ENCODE measurements around the gene PCED1B.

The PCED1B gene

DNA sequence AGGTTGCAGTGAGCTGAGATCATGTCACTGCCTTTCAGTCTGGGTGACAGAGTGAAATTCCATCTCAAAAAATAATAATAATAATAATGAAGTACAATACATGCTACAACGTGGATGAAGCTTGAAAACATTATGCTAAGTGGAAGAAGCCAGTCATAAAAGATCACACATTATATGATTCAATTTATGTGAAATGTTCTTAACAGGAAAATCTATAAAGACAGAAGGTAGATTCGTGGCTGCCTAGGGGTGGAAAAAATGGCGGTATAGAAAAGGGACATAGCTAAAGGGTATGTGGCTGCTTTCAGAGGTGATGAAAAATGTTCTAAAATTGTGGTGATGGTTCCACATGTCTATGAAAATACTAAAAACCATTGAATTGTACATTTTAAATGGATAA lies 41.3 kb downstream of the PCED1B start:
- H3K4me3 ChIP-seq (ENCODE audit: low read depth, low read length): no peak overlapping the region
- no peak for DNase-seq (ENCODE audit: low read depth)
- TF ChIP-seq, protein P1, sequence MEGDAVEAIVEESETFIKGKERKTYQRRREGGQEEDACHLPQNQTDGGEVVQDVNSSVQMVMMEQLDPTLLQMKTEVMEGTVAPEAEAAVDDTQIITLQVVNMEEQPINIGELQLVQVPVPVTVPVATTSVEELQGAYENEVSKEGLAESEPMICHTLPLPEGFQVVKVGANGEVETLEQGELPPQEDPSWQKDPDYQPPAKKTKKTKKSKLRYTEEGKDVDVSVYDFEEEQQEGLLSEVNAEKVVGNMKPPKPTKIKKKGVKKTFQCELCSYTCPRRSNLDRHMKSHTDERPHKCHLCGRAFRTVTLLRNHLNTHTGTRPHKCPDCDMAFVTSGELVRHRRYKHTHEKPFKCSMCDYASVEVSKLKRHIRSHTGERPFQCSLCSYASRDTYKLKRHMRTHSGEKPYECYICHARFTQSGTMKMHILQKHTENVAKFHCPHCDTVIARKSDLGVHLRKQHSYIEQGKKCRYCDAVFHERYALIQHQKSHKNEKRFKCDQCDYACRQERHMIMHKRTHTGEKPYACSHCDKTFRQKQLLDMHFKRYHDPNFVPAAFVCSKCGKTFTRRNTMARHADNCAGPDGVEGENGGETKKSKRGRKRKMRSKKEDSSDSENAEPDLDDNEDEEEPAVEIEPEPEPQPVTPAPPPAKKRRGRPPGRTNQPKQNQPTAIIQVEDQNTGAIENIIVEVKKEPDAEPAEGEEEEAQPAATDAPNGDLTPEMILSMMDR (IDR thresholded peaks at IDR 0.05; ENCODE audit: insufficient read depth, low read depth, low read length, missing control alignments): no peak

DNA sequence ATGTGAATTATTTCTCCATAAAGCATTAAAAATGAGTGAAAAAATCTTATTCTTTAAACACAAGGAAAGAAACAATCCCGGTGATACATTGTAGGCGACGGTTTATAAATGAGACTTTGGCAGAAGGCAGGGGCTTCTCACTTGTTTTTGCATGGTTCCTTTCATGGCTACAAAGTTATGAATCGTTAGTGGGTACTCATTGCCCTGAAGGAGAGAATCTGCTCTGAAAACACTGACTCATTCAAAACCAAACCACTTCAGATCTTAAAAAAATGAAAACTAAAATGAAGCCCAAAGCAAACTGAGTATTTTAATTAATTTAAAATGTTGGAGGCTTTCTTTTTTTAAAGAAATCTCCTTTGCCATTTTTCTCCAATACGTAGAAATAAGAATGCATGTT lies 41.7 kb downstream of the PCED1B start:
- H3K4me3 ChIP-seq (ENCODE audit: low read depth, low read length): no peak overlapping the region
- TF ChIP-seq, protein P1 (IDR thresholded peaks at IDR 0.05; ENCODE audit: insufficient read depth, low read depth, low read length, missing control alignments): no peak
- no peak for DNase-seq (ENCODE audit: low read depth)

DNA sequence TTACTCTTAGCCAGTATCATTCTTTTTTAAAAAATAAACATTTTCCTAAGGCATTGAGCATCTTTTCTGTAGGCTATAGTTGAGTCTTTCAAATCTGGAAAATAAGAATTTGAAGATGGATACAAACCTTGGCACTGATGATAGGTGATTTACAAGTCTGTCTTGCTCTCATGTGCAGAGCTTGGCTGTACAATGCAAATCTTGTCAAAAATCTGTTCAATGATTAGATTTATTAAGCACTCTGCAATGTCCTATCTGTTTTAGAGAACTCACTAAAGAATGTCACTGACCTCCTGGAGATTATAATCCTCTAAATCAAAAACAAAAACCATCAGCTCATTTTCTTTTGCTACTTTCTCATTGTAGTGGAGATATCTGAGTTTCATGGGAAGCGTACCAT lies 43.2 kb downstream of the PCED1B start:
- no peak overlapping the region for H3K4me3 ChIP-seq (ENCODE audit: low read depth, low read length)
- no peak for DNase-seq (ENCODE audit: low read depth)
- TF ChIP-seq, protein P1 (IDR thresholded peaks at IDR 0.05; ENCODE audit: insufficient read depth, low read depth, low read length, missing control alignments): no peak

DNA sequence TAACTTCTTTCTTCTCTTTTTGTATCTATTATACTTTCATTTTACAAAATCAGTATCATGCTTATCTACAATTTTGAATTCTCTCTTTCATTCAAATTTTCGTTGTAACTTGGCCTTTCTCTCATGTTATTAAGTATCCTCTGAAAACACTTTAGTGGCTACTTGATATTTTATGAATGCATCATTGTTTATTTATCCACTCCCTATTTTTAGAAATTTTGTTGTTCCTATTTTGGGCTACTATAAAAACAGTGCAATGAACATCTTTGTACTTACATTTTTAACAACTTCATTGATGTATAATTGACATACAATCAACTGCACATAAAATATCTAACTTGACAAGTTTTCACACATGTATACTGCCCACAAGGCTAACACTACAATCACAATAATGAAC lies 44.3 kb downstream of the PCED1B start:
- TF ChIP-seq, protein P1 (IDR thresholded peaks at IDR 0.05; ENCODE audit: insufficient read depth, low read depth, low read length, missing control alignments): no peak
- DNase-seq (ENCODE audit: low read depth): no peak
- H3K4me3 ChIP-seq (ENCODE audit: low read depth, low read length): no peak overlapping the region

DNA sequence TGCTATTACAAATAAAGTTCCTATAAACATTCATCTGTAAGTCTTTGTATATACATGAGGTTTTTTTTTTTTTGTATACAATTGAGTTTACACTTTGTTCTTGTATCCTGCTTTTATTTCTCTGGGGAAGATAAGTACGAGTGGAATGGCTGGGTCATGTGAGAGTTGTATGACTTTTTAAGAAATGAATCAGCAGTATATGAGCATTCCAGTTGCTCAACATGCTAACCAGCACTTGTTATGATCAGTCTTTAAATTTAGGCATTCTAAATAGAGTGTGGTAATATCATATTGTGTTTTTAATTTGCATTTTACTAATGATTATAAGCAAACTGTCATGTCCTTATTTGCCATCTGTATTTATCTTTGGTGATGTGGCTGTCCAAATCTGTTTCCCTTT lies 45.0 kb downstream of the PCED1B start:
- DNase-seq (ENCODE audit: low read depth): no peak
- TF ChIP-seq, protein P1 (IDR thresholded peaks at IDR 0.05; ENCODE audit: insufficient read depth, low read depth, low read length, missing control alignments): no peak
- no peak overlapping the region for H3K4me3 ChIP-seq (ENCODE audit: low read depth, low read length)

DNA sequence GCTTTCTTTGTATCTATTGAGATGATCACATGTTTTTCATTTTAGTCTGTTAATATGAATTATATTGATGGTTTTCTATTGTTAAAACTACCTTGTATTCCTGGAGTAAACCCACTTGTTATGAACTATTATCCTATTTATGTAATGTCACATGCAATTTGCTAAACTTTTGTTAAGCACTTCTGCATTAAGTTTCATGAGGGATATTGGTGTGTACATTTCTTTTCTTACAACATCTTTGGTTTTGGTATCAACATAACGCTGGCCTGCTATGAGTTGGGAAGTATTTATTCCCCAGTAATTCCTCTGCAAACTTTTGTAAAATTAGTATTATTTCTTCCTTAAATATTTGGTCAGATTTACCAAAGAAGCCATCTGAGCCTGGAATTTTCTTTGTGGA lies 46.8 kb downstream of the PCED1B start:
- TF ChIP-seq, protein P1 (IDR thresholded peaks at IDR 0.05; ENCODE audit: insufficient read depth, low read depth, low read length, missing control alignments): no peak
- no peak overlapping the region for H3K4me3 ChIP-seq (ENCODE audit: low read depth, low read length)
- DNase-seq (ENCODE audit: low read depth): no peak

DNA sequence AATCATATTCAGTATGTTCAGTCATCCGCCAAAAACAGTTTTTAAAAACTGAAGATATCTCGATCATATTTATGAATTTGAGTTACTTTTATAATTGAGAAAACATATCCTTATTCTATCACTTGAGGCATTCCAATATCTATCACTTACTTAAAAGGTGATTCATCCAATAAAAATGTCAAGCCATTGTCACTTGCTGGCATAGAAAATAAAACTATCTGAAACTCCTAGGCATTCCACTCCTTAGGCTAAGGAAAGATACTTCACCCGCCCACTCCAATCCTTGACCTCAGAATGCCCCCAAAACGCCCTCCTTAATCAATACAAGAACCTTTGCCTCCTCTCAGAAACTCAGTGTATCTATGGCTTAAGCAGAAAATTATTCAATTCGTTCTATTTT lies 51.6 kb downstream of the PCED1B start:
- TF ChIP-seq, protein P1 (IDR thresholded peaks at IDR 0.05; ENCODE audit: insufficient read depth, low read depth, low read length, missing control alignments): no peak
- H3K4me3 ChIP-seq (ENCODE audit: low read depth, low read length): no peak overlapping the region
- DNase-seq (ENCODE audit: low read depth): no peak
